Occipital lobe (tissue), 2 donors: ENCODE measurements around the gene IFIT1B. TPM values are rescaled to one million over a fixed set of nuclear protein-coding genes. Genes with fewer than 3 reads are reported as not detected.
A peak's percentile ranks its signal among the peaks of the same experiment; 100 is the strongest.
"Not testable (repeated sequence)": the region's sequence is repeated elsewhere in the genome, so short reads cannot be mapped to it uniquely, and the experiment has no call there.

Experiments used
- DNase-seq: peaks from one replicate; lab custom pipeline; 2025; lab: John Stamatoyannopoulos, UW
- total RNA-seq: library from RNA; depleted of rRNA; stranded (reverse); fragments of >200 nt; gene quantifications from one replicate; pipeline ENCODE4 v1.2.3, GENCODE V29; 2014

Gene IFIT1B
- total RNA-seq, 1 donor from 2014 or later = 2.0 TPM

GRCh38 chr10:89379103-89379502 lies 1.2 kb downstream of the IFIT1B start:
- no peak for DNase-seq

- DNase-seq = no peak
Observed at GRCh38 chr10:89382757-89383156, 4.9 kb downstream of the IFIT1B start.

DNA sequence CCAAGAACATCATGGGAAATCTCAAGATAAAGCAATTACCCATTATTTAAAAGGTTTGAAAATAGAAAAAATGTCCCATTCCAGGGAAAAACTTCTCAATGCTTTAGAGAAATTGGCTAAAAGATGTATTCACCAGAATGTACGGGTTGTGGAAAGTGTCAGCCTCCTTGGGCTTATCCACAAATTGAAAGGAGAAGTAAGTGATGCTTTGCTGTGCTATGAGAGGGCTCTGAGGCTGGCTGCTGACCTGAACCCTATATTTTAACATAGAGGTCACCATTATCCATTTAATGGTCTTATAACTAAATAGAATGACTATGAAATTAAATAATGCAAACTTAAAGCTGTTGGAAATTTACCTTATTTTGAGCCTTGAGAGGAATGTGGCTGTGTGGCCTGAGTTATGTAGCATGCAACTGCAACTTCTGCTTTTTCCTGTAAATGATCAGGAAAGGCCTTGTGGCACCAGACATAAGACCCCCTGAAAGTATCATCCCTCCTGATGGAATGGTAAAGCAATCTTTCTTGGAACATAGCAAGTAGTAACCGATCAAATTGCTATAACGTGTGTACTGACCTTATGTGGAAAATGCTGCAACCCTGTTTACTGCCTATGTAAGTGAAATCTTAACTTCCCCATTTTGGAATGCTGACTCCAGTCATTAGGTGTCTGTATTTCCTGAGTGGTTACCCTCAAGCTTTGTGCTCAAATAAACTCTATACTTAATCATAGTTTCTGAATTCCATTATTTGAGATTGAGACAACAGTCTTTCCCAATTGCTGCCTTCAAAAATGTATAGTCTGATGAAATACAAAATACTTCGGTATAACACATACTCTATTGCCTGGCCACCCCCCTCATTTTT lies 6.9 kb downstream of the IFIT1B start:
- no peak for DNase-seq

- no peak for DNase-seq
Observed at GRCh38 chr10:89388806-89389205, 10.9 kb downstream of the IFIT1B start.

DNA sequence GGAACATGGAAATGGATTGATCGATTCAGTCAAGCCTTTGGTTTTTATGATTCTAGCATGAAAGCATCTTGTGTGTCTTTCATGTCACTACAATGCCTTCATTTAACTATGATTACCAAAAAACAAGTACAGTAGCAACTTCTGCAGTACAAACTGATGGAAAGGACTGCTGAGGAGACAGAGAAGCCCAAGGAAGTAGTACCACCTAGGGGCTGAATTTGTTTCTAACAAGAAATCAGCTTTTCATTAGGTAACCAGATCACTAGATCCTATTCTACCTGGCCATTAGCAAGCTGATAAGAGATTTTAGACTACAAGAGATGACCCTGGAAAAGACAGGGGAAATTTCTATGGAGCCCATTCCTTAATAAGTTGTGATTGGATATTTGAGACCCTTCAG lies 11.4 kb downstream of the IFIT1B start:
- DNase-seq = no peak

DNA sequence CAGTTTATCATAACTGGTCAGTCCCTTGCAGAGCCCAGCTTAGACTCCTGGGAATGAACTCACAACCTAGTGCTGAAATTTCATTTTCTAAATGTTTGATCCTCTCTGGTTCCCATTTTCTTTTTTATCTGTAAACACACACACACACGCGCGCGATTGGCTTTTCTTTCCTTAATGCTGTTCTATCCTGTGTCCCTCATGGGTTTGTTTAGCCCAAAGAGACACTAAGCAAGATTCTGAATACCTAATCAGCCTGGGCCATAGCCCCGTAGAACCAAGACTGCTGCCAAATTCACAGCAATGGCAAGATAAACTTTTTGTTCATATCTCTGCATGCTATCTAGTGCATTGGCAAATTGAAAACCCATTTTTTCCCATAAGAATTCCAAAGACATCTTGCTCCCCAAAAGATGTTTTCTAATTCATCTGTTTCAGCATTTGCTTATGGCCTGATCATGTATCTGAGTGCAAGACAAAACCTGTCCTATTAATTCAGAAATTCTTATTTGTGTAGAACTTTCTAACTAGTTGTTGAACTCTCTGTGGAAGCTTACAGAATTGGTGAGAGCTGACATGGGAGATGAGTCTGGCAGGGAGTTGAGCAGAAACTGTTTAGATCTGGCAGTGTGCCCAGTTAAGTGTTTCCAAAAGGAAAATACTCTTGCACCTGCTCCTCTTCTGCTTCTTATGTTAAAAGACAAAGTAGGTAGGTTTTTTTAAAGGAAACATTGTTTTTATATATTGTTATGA lies 12.8 kb downstream of the IFIT1B start:
- no peak for DNase-seq

- not testable (repeated sequence) for DNase-seq
Observed at GRCh38 chr10:89391226-89391576, 13.3 kb downstream of the IFIT1B start.

GRCh38 chr10:89391907-89392756 lies 14.3 kb downstream of the IFIT1B start, which contains the start of gene IFIT1:
Gene IFIT1, plus strand, starts transcription at chr10:89392623. Its CDS starts 90 bp downstream, at chr10:89392713.
- DNase-seq = peak; percentile 56

DNA sequence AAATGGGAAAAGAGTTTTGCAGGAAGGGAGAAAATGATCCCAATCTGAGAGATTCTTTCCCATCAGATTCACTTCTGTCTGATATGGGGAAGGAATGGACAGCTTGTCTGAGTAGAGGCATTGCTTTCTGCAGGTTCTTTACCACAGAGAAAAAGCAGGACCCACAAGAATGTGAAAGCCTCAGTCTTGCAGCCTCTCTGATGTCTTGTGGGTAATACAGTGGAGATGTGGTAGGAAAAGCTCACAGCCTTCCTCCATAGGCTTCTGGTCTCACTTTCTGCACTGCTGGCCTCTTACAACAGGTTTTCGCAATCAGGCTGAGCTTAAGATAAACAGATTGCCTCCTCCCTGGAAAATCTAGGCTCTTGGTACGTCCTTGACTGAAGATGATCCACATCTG lies 15.1 kb downstream of the IFIT1B start:
- no peak for DNase-seq

GRCh38 chr10:89393898-89394297 lies 16.0 kb downstream of the IFIT1B start:
- no peak for DNase-seq

DNA sequence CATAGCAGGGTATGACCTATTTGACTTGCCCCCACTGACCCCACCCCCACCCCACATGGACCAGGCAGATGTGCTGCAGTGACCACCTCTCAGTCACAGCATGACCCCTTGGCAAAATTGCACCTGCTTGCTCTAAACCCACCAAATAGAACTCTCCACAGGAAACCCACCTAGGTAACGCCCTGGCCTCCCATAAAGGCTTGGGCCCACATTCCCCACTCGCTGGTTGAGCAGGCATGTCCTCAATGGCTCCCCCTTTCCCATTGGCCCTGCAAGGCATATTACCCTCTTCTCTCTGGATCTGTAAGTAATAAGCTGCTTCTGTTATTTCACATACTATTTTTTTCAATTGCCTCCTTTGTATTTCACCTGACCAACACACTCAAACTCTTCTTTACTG lies 17.3 kb downstream of the IFIT1B start:
- DNase-seq = no peak

DNA sequence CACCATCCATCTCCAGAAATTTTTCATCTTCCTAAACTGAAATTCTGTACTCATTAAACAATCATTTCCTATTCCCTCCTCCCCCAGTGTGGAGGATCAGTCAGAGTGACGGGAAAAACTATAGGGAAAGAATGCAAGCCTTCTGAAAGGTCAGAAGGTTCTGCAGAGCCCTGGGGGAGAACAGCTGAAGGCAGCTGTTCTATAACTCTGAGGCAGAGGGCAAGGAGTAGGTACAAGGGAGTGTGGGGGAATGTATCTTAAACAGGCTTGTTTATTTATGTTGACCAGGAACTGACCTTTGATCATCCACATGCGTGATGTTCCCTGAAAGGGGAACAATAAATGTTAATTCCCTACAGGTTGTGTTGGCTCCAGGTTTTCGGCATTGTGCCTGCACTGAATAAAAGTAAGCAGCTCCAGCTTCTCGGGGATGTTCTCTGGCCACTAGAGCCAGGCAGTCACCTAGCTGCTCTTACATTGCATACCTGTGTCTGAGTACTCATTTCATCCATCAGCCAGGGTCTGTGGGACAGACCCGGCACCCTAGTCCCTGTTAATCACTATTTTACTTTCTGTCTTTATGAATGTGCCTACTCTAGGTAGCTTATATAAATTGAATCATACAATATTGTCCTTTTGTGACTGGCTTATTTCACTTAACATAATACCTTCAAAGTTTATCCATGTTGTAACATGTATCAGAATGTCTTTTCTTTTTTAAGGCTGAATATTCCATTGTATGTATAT lies 20.3 kb downstream of the IFIT1B start:
- DNase-seq = no peak

DNA sequence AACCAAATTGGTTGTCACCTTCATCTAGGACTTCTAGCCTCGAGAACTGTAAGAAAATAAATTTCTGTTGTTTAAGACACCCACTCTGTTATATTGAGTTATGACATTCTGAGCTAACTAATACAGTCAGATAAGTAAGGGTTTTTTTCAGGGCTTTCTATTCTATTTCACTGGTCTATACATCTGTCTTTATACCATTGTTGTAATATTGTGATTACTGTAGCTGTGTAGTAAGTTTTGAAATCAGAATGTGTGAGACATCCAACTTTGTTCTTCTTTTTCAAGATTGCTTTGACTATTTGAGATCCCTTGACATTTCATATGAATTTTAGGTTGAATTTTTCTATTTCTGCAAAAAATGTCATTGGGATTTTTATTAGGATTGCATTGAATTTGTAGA lies 22.1 kb downstream of the IFIT1B start:
- no peak for DNase-seq

GRCh38 chr10:89403043-89403442 lies 25.2 kb downstream of the IFIT1B start:
- DNase-seq = no peak

- DNase-seq = no peak
Observed at GRCh38 chr10:89404104-89405047, 26.5 kb downstream of the IFIT1B start.

- not testable (repeated sequence) for DNase-seq
Observed at GRCh38 chr10:89406178-89406577, 28.3 kb downstream of the IFIT1B start.

- DNase-seq = not testable (repeated sequence)
Observed at GRCh38 chr10:89407792-89408191, 29.9 kb downstream of the IFIT1B start.

GRCh38 chr10:89409282-89409681 lies 31.4 kb downstream of the IFIT1B start:
- DNase-seq = not testable (repeated sequence)

DNA sequence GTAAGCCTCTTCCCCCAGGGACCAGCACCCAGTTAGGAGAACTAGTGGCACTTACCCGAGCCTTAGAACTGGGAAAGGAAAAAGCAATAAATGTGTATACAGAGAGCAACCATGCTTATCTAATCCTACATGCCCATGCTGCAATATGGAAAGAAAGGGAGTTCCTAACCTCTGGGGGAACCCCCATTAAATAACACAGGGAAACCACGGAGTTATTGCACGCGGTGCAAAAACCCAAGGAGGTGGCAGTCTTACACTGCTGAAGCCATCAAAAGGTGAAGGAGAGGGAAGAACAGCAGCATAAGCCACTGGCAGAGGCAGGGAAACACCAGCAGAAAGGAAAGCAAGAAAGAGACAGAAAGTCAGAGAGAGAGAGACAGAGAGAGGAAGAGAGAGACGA lies 32.7 kb downstream of the IFIT1B start:
- DNase-seq = not testable (repeated sequence)

GRCh38 chr10:89411135-89411534 lies 33.3 kb downstream of the IFIT1B start:
- not testable (repeated sequence) for DNase-seq
